Dendritic cell treated with granulocyte-macrophage colony-stimulating factor and Interleukin-4, amounts not matched to agents 40 ng/mL and 50 ng/mL, for 4 days (primary cell): Measurements from ENCODE around the gene EXOC3L4.
A peak's percentile ranks its signal among the peaks of the same experiment; 100 is the strongest.

Source experiments
- H3K27ac Mint-ChIP-seq: one replicate; pipeline ENCODE4 v1.8.0; 2022; ENCODE audit warnings: mild to moderate bottlenecking, mixed read lengths
- H3K27me3 Mint-ChIP-seq: one replicate; pipeline ENCODE4 v1.8.0; 2022; ENCODE audit warnings: mild to moderate bottlenecking, mixed read lengths
- H3K36me3 Mint-ChIP-seq: one replicate; pipeline ENCODE4 v1.8.0; 2022; ENCODE audit warnings: low read depth, mixed read lengths
- H3K4me1 Mint-ChIP-seq: one replicate; pipeline ENCODE4 v1.8.0; 2022; ENCODE audit warnings: low read depth, mixed read lengths
- H3K4me3 Mint-ChIP-seq: one replicate; pipeline ENCODE4 v1.8.0; 2022; ENCODE audit warnings: mild to moderate bottlenecking, moderate library complexity, mixed read lengths
- H3K9me3 Mint-ChIP-seq: one replicate; pipeline ENCODE4 v1.8.0; 2022; ENCODE audit warnings: mixed read lengths
- intact Hi-C: fragments of 100-400 bp; cut with micrococcal nuclease; formaldehyde crosslinking; loops from one replicate; pipeline ENCODE4 v1.15.0; 2022

Gene EXOC3L4

GRCh38 chr14:103122947-103123633, 28.6 kb downstream of the EXOC3L4 start, which contains the start of gene TNFAIP2:
Gene TNFAIP2 (plus strand): TSS chr14:103123461. CDS start chr14:103126458, 2,997 bp downstream.
- Mint-ChIP-seq H3K9me3 (no peaks in the 10 kb centered on the region), H3K27ac (peak within 1 kb of the TSS; percentile 92), H3K4me3 (peak within 1 kb of the TSS; percentile 88), H3K4me1 (peaks cover 83% of the 10 kb centered on the region), H3K36me3 (peaks cover 44% of the 10 kb centered on the region), H3K27me3 (no peaks in the 10 kb centered on the region)
- intact Hi-C loops = loop anchor here (2.0 kb wide), 1 partner anchor 14 kb away; no protein-coding TSS in a partner anchor

DNA sequence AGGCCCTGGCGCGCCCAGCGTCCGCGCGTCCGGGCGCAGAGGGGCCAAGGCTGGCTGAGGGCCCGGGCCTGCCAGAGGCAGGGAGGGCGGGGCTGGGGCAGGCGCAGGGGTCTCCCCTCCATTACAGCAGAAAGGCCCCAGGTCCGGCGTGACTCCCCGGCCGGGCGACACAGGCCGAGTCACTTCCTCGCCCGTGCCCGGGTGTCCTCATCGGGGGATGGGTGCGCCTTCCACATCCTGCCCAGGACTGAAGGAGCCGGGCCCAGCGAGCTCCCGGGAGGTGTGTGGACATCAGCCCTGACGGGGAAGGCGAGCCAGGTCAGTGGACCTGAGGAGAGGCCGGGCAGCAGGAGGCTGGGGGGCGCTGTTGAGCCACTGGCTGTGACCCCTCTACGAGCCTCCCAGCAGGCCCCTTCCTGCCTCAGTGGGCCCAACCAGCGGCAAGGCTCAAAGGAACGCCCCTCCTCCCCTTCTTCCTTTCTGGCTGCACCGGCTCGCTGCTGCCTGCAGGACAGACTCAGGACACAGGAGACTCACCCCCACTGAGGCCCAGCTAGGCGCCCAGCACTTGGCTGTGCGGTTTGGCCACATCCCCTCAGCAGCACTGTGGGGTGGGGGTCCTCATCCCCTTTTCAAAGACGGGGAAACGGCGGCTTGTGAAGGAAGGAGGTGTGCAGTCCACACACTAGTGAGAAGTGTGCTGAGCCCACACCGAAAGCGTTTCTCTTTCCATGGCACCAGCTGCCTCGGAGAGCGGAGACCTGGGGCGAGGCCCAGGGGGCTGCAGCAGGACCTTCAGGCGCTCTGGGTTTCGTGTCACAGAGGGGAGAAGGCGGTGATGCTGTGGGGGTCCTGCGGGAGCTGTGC, 29.3 kb downstream of the EXOC3L4 start:
- Mint-ChIP-seq H3K9me3 (no peaks in the 10 kb centered on the region), H3K4me3 (peak overlapping the region; percentile 88), H3K36me3 (peaks cover 52% of the 10 kb centered on the region), H3K27ac (peak overlapping the region; percentile 92), H3K4me1 (peaks cover 83% of the 10 kb centered on the region), H3K27me3 (no peaks in the 10 kb centered on the region)
- intact Hi-C loops = loop anchor here (2.0 kb wide), 1 partner anchor 15 kb away; no protein-coding TSS in a partner anchor

GRCh38 chr14:103124501-103125001, 30.0 kb downstream of the EXOC3L4 start:
- no peaks in the 10 kb centered on the region for H3K27me3 Mint-ChIP-seq

DNA sequence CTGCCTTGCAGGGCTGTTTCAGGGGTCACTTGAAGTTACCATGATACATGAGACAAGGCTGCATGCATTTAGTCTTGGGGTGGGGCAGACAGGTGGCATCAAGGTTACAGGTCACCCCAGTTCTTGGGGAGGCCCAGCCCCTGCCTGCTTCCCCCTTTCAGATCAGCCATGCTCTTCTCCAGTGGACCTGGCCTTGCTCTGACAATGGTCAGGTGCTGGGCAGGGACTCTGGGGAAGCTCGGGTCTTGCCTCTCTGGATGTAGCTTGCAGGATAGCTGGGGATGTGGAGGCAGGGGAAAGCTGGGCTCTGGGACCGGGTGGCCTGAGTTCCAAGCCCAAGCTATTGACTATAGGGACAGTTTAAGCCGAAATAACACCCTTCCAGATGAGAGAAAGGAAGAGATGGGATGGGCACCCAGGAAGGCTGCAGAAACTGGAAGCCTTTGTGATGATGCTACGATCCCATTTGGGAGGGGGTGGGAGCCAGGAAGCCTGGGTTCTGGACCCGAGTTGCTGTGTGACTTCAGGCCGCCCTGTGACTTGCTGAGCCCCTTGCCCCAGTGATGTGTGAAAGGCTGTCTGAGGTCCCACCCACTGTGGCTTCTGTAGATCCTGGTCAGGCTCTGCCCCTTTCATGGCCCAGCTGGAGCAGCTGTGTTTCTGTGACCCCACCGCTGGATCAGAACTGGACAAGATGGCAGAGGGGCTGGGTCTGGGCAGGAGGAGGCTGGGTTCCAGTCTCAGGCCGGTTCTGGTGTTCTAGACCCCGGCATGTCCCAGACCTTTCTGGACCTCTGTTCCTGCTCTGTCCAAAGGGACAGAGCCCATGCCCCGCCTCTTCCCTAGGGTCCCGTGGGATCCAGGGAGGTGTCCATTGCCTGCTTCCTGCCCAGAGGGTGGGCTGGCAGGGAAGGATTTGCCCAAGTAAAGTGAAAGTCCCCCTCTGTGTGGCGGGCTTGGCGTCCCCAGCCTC, 30.9 kb downstream of the EXOC3L4 start:
- no peaks in the 10 kb centered on the region for H3K9me3 Mint-ChIP-seq
- intact Hi-C loops = no loop called here
- H3K27me3 Mint-ChIP-seq = no peaks in the 10 kb centered on the region
- H3K27ac Mint-ChIP-seq = peak overlapping the region; percentile 69
- H3K4me3 Mint-ChIP-seq = peak overlapping the region; percentile 88
- peaks cover 67% of the 10 kb centered on the region for H3K36me3 Mint-ChIP-seq
- peaks cover 82% of the 10 kb centered on the region for H3K4me1 Mint-ChIP-seq

More at GRCh38 chr14:103124501-103125001, 30.0 kb downstream of the EXOC3L4 start:
- intact Hi-C loops = no loop called here
- Mint-ChIP-seq H3K36me3 (peaks cover 59% of the 10 kb centered on the region), H3K4me1 (peaks cover 86% of the 10 kb centered on the region), H3K27ac (peak overlapping the region; percentile 92), H3K4me3 (peak overlapping the region; percentile 88), H3K9me3 (no peaks in the 10 kb centered on the region)

GRCh38 chr14:103126088-103126872, 31.8 kb downstream of the EXOC3L4 start:
- Mint-ChIP-seq H3K27me3 (no peaks in the 10 kb centered on the region), H3K27ac (peak overlapping the region; percentile 69), H3K36me3 (peaks cover 76% of the 10 kb centered on the region), H3K4me1 (peaks cover 73% of the 10 kb centered on the region), H3K9me3 (no peaks in the 10 kb centered on the region), H3K4me3 (peak overlapping the region; percentile 70)
- intact Hi-C loops = no loop called here

DNA sequence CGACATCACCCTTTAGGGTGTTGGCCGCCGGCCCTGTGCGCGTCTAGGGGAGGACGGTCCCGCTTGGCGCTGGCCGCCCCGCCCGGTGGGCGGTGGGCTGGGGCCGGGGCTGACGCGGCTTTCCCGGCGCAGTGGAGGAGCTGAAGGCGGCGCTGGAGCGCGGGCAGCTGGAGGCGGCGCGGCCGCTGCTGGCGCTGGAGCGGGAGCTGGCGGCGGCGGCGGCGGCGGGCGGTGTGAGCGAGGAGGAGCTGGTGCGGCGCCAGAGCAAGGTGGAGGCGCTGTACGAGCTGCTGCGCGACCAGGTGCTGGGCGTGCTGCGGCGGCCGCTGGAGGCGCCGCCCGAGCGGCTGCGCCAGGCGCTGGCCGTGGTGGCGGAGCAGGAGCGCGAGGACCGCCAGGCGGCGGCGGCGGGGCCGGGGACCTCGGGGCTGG, 32.4 kb downstream of the EXOC3L4 start:
- Mint-ChIP-seq H3K4me3 (no peak overlapping the region), H3K27ac (no peak overlapping the region), H3K27me3 (no peaks in the 10 kb centered on the region), H3K36me3 (peaks cover 82% of the 10 kb centered on the region), H3K9me3 (no peaks in the 10 kb centered on the region), H3K4me1 (peaks cover 67% of the 10 kb centered on the region)
- intact Hi-C loops = no loop called here

GRCh38 chr14:103127356-103127755, 32.8 kb downstream of the EXOC3L4 start:
- H3K4me1 Mint-ChIP-seq = peaks cover 62% of the 10 kb centered on the region

GRCh38 chr14:103127861-103128598, 33.5 kb downstream of the EXOC3L4 start:
- Mint-ChIP-seq H3K4me3 (peak overlapping the region; percentile 51), H3K4me1 (peaks cover 57% of the 10 kb centered on the region), H3K27ac (peak overlapping the region; percentile 57)

More at GRCh38 chr14:103127356-103127755, 32.8 kb downstream of the EXOC3L4 start:
- Mint-ChIP-seq H3K27ac (no peak overlapping the region), H3K4me3 (peak overlapping the region; percentile 51), H3K36me3 (peaks cover 87% of the 10 kb centered on the region), H3K9me3 (no peaks in the 10 kb centered on the region), H3K27me3 (no peaks in the 10 kb centered on the region)
- intact Hi-C loops = no loop called here

DNA sequence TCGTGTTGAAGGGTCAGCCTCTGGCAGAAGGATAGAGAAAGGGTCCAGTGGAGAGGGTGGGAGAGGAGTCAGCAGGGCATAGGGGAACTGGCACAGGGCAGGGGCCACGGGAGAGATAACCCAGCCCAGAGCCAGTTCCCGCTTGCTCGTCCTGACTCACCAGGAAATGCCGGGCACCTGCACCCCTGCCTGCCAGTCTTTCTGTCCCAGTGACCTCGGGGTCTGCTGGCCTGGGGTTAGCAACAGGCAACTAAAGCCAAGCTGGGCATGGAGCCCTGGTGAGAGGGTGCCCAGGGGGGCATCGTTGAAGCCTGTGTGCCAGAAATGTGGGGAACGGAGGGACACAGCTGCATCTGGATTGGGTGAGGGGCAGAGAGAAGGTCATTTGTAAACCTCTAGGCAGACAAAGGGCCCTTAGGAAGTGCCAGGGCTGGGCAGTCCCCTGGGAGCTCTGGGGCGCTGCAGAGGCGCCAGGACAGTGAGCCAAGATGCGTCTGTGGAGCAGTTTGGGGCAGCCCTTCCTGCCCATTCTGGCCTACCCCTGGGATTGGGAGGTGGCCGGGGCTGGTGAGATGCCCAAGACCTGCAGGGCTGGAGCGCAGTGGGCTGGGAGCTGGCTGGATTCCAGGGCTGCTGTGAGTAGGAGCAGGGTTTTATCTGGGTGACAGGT, 34.2 kb downstream of the EXOC3L4 start:
- Mint-ChIP-seq H3K9me3 (no peaks in the 10 kb centered on the region), H3K27ac (peak overlapping the region; percentile 57), H3K27me3 (no peaks in the 10 kb centered on the region), H3K36me3 (peaks cover 99% of the 10 kb centered on the region), H3K4me1 (peaks cover 60% of the 10 kb centered on the region), H3K4me3 (no peak overlapping the region)
- intact Hi-C loops = no loop called here

More at GRCh38 chr14:103127861-103128598, 33.5 kb downstream of the EXOC3L4 start:
- Mint-ChIP-seq H3K9me3 (no peaks in the 10 kb centered on the region), H3K36me3 (peaks cover 94% of the 10 kb centered on the region), H3K27me3 (no peaks in the 10 kb centered on the region)
- intact Hi-C loops = no loop called here

- H3K27ac Mint-ChIP-seq = peak overlapping the region; percentile 9
- H3K4me3 Mint-ChIP-seq = no peak overlapping the region
- peaks cover 99% of the 10 kb centered on the region for H3K36me3 Mint-ChIP-seq
- H3K9me3 Mint-ChIP-seq = no peaks in the 10 kb centered on the region
- intact Hi-C loops = no loop called here
- peaks cover 61% of the 10 kb centered on the region for H3K4me1 Mint-ChIP-seq
- no peaks in the 10 kb centered on the region for H3K27me3 Mint-ChIP-seq
Measured at GRCh38 chr14:103129301-103130016, 34.9 kb downstream of the EXOC3L4 start.

DNA sequence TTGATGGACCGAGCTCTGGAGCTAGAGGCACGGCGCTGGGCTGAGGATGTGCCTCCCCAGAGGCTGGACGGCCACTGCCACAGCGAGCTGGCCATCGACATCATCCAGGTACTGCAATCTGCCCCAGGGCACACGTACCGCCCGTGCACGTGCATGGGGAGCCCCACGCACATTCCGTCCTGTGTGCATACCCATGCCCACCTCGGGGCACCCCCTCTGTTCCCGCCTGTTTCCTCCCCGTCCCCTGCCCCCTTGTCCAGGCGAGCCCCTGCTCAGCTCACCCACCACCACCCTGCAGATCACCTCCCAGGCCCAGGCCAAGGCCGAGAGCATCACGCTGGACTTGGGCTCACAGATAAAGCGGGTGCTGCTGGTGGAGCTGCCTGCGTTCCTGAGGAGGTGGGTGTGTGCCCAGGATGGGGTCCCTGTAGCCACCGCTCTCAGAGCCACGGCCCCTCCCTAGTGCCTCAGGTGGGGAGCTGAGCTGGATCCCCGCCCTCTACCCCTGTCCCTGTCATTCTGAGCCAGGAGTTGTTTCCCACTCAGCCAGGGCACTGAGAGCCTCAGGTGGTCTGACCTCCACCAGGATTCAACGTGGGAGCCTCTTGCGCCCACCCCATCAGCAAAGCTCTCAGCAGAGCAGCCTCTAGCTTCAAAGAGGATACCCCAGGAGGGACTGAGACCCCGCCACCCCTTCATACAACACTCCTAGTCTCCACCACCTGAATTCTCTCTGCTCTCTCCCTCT, 35.7 kb downstream of the EXOC3L4 start:
- Mint-ChIP-seq H3K27me3 (no peaks in the 10 kb centered on the region), H3K27ac (peak overlapping the region; percentile 9), H3K4me3 (no peak overlapping the region), H3K4me1 (peaks cover 61% of the 10 kb centered on the region), H3K9me3 (no peaks in the 10 kb centered on the region), H3K36me3 (peaks cover 99% of the 10 kb centered on the region)
- intact Hi-C loops = no loop called here
